IPS-15b (cell line): ENCODE results near the gene LENEP.

Source experiments
- H3K27me3 ChIP-seq: one replicate; pipeline ENCODE4 v1.6.1; 2013; ENCODE audit warnings: low read length; ENCODE audit not compliant: control insufficient read depth, insufficient read depth
- H3K36me3 ChIP-seq: one replicate; pipeline ENCODE4 v1.6.1; 2013; ENCODE audit warnings: low read length; ENCODE audit not compliant: control insufficient read depth, insufficient read depth
- H3K4me1 ChIP-seq: one replicate; pipeline ENCODE4 v1.6.1; 2013; ENCODE audit warnings: mild to moderate bottlenecking, low read length; ENCODE audit not compliant: control insufficient read depth, insufficient read depth
- H3K4me3 ChIP-seq: one replicate; pipeline ENCODE4 v1.5.1; 2013; ENCODE audit warnings: low read depth, low read length
- H3K9ac ChIP-seq: one replicate; pipeline ENCODE4 v1.6.1; 2013; ENCODE audit warnings: low read depth, mild to moderate bottlenecking, low read length
- H3K9me3 ChIP-seq: one replicate; pipeline ENCODE4 v1.6.1; 2013; ENCODE audit warnings: mild to moderate bottlenecking, low read length; ENCODE audit not compliant: control insufficient read depth, insufficient read depth

LENEP gene

DNA sequence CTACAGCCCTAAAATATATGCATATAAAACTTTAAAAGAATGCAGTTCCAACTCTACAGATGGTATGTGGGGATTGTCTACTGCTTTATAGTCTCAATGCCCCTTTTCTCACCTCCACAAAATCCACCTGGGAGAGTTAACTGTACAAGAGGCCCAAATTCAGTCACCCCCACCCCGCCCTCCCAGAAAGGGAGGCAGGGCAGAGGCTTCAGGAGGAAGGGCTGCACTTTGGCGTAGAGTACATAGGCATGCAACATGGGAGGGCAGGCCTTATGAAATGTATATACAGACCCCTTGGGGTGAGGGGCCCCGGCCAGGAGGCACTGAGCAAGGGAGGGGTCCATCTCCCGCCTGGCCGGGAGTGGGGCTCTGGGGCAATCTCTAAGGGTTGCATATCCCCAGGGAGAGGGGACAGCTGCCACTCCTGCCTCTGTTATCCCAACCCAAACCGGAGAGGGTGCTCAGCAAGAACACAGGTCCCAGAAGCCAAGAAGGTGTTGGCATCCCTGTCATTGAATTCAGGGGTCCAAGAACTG, 30.5 kb upstream of the LENEP start:
- H3K27me3 ChIP-seq = no peaks in the 10 kb centered on the region
- peak overlapping the region; percentile 78 for H3K4me3 ChIP-seq
- H3K9ac ChIP-seq = no peak overlapping the region
- H3K9me3 ChIP-seq = no peaks in the 10 kb centered on the region
- peaks cover 51% of the 10 kb centered on the region for H3K36me3 ChIP-seq
- peaks cover 5% of the 10 kb centered on the region for H3K4me1 ChIP-seq

DNA sequence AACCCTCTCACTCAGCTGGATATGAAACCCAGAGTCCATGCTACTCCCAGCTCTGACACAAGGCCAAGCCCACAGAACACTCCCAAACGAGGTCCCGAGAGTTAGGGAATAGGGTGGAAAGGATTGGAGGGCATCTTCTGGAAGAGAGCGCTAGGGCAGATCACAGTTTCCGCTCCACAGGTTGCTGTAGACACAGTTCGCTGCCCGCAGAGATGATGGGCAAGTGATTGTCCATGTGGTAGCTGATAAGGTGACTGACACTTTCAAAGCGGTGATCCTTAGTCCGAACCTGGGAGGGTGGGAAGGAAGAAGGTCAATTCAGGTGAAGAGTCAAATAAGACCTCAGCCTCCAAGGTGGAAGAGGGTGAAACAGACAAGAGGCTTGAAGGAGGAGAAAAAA, 29.7 kb upstream of the LENEP start:
- no peak overlapping the region for H3K9ac ChIP-seq
- H3K4me1 ChIP-seq = peaks cover 5% of the 10 kb centered on the region
- H3K9me3 ChIP-seq = no peaks in the 10 kb centered on the region
- H3K4me3 ChIP-seq = no peak overlapping the region
- H3K27me3 ChIP-seq = no peaks in the 10 kb centered on the region
- H3K36me3 ChIP-seq = peaks cover 52% of the 10 kb centered on the region

DNA sequence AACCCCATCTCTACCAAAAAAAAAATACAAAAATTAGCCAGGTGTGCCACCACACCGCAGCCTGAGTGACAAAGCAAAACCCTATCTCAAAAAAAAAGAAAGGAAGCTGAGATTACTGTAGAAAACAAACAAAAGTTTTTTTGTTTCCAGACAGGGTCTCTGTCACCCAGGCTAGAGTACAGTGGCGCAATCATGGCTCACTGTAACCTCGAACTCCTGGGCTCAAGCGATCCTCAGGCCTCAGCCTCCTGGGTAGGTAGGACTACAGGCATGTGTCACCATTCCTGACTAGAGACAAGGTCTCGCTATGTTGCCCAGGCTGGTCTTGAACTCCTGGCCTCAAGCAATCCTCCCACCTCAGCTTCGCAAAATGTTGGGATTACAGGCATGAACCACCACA, 29.0 kb upstream of the LENEP start:
- Histone ChIP-seq H3K27me3 (no peaks in the 10 kb centered on the region), H3K36me3 (peaks cover 47% of the 10 kb centered on the region), H3K9me3 (no peaks in the 10 kb centered on the region), H3K4me1 (peaks cover 5% of the 10 kb centered on the region), H3K4me3 (no peak overlapping the region), H3K9ac (no peak overlapping the region)

DNA sequence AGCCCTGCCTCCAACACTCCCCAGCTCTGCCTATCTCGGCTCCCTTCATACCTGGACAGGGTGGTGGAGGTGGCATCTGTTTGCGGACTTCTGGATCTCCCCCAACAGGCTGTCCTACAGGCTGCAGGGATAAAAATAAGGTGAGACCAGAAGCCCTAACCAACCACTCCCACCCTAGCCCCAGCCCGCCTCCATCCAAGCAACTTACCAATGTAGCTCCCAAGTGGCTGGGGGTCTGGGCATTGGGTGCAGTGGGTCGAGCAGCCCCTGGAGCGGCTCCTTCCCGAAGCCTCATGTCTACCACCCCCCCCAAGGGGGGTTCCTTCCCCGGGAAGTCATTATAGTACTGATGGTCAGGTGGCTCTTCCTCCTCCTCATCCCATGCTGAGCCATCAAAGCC, 27.3 kb upstream of the LENEP start:
- H3K9ac ChIP-seq = no peak overlapping the region
- H3K4me3 ChIP-seq = no peak overlapping the region
- no peaks in the 10 kb centered on the region for H3K27me3 ChIP-seq
- no peaks in the 10 kb centered on the region for H3K9me3 ChIP-seq
- peaks cover under 1% of the 10 kb centered on the region for H3K4me1 ChIP-seq
- H3K36me3 ChIP-seq = peaks cover 43% of the 10 kb centered on the region

DNA sequence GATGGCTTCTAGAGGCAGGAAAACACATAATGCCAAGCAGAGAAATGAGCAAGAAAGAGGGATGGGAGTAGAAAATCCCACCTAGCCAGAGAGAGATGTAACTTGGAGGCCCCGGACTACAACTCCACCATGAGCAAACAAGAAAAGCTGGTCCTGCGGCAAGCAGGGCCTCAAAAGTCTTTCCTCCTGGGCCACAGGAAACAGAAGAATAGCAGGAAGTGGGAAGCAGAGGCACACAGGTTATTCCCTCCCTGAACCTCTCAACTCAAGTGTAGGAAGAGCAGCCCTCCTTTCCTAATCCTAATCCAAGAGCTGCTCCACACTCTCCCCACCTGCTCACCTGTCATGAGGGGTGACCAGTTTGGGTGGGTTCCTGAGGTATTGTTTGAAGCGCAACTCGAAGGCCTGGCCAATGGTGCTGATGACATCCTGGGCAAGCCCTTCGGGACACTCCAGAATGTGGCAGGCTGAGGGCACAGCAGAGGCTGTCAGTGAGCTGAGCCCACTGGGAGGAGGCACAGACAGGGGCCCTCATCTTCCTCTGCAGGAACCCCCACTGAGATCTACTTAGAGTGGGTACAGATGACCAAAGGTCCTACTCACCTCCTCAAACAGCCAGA, 25.9 kb upstream of the LENEP start:
- H3K9ac ChIP-seq = no peak overlapping the region
- H3K36me3 ChIP-seq = peaks cover 43% of the 10 kb centered on the region
- H3K4me1 ChIP-seq = peaks cover 7% of the 10 kb centered on the region

DNA sequence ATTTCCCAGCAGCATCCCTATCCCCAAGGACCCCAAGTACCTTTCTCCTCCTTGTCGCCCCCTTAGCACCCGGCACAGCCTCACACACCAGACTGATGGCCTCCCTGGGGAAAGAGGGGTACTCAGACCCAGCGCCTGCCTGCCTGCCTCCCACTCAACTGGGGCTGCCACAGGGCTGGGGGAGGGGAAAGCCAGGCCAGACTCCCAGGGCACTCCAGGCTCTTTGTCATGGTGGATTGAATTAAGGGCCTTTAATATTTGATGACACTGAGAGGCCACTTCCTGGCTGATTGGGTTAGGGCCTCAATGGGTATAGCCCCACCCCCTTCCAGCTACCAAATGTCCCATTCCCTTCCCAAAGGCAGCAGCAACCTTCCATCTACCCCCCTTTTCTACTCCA, 24.7 kb upstream of the LENEP start:
- no peaks in the 10 kb centered on the region for H3K9me3 ChIP-seq
- H3K9ac ChIP-seq = peak overlapping the region; percentile 16
- H3K4me1 ChIP-seq = peaks cover 7% of the 10 kb centered on the region
- peaks cover 36% of the 10 kb centered on the region for H3K36me3 ChIP-seq
- peak overlapping the region; percentile 76 for H3K4me3 ChIP-seq
- H3K27me3 ChIP-seq = no peaks in the 10 kb centered on the region

More for the DNA sequence above, 25.9 kb upstream of the LENEP start:
- H3K27me3 ChIP-seq = no peaks in the 10 kb centered on the region
- no peaks in the 10 kb centered on the region for H3K9me3 ChIP-seq
- H3K4me3 ChIP-seq = no peak overlapping the region

DNA sequence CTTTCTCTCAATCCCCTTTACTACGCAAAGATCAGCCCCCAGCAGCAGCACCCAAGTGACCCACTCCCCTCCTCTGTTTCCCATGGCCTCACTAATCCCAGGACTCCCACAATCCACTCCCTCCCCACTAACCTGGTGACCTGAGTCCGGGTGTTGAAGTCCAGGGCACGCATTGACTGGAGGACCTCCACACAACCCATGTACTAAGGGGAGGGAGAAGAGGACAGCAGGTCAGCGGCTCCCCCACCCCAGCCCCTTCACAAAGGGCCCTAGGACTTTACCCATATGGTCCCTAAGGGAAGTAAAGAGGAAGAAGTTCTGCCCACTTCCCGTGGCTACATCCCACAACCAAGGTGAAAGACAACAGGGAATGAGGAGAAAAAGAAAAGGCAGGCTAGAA, 24.1 kb upstream of the LENEP start:
- Histone ChIP-seq H3K9me3 (no peaks in the 10 kb centered on the region), H3K4me3 (peak overlapping the region; percentile 76), H3K27me3 (no peaks in the 10 kb centered on the region), H3K4me1 (peaks cover 7% of the 10 kb centered on the region), H3K36me3 (peaks cover 31% of the 10 kb centered on the region), H3K9ac (peak overlapping the region; percentile 16)

DNA sequence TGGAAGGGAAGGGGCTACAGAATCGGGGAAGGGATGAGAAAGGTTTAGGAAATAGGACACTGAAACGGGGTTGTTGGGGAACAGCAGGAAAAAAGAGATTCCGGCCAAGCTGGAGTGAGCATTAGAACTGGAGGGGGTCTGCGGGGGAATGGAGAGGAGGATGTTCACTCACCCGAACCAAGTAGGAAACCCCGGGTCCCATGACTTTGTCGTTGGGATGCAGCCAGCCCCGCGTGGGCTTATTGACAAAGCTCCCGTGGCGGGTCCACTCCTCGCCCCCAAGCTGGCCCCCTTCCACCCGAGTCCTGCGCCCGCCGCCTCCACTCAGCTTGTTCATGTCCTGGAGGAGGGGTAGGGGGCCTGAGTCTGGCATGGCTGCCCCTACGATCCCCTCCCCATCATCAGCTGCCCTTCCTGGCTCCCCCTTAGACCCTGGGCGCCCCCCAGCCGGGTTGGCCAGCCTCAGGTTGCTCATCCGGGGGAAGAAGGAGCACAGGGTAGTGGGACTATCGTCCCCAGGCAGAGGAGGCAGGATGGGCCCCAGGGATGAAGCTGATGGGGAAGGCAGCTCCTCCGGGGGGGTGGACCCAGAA, 23.4 kb upstream of the LENEP start:
- Histone ChIP-seq H3K9me3 (no peaks in the 10 kb centered on the region), H3K4me3 (peak overlapping the region; percentile 76), H3K4me1 (peaks cover 7% of the 10 kb centered on the region), H3K9ac (peak overlapping the region; percentile 28), H3K27me3 (no peaks in the 10 kb centered on the region), H3K36me3 (peaks cover 31% of the 10 kb centered on the region)

DNA sequence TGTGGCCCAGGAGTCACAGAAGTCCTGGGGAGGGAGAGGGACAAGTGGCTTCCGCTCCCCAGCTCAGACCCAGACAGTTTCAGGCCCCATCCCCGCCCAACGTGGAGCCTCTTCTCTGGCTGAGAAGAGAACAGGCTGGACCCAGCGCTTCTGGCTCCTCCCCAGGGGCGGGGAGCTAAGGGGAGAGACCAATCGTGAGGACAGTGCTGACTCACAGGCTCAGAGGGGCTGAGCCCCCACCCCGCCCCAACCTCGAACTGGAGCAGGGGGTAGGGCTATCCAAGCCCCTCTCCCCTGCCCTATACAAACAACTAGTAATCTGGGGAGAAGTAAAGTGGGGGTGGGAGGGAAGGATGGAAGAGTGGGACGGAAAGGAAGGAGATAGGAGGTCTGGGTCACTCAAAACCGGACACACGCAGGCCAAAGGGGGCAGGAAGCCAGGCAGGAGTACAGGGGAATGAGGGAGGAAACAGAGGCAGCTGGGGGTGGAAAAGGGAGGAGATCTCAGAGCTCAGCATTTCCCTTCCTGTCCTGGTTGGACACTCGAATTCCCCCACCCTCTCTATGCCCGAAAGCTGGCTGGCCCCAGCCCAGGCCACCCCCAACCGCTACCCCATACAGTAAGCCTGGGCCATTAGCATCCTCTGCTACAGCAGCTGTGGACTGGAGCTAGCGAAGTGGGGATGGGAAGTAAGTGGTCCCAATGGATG, 22.6 kb upstream of the LENEP start, which contains the start of gene SHC1:
TSS of gene SHC1 (minus strand) at position 117 of the 710 bp plus-strand sequence. CDS start 221 bp downstream, outside the sequence.
- Histone ChIP-seq H3K4me3 (peak within 1 kb of the TSS; percentile 76), H3K9ac (peak within 1 kb of the TSS; percentile 56), H3K9me3 (no peaks in the 10 kb centered on the region), H3K36me3 (peaks cover 24% of the 10 kb centered on the region), H3K4me1 (peaks cover 7% of the 10 kb centered on the region), H3K27me3 (no peaks in the 10 kb centered on the region)

DNA sequence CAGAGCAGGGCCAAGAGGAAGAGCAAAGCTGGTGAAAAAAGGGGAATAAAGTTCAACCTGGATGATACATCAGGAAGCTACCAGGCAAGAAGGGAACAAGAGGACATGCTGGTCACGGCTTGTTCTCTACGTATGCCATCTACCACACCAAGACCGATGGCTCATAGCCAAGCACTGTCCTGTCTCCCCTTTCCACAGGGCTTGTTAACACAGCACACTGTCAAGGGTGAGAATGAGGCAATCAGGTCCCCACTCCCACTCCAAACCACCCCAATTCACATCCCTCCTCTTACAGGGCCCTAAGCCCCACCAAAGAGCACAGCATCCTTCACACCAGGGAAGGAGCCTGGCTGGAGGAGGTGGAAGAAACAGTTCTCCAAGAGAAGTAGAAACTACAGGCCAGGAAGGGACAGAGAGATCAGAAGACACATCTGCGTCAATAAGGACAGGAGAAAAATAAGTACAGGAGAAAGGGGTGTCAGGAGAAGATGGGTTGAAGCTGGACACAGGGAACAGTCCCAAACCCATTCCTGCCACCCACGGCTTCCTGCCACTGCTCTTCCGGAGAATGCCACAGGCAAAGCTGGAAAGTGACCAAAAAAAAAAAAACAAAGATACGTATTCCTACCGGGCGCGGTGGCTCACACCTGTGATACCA, 21.9 kb upstream of the LENEP start:
- Histone ChIP-seq H3K4me3 (peak overlapping the region; percentile 76), H3K4me1 (peaks cover 9% of the 10 kb centered on the region), H3K9ac (peak overlapping the region; percentile 56), H3K27me3 (no peaks in the 10 kb centered on the region), H3K36me3 (peaks cover 19% of the 10 kb centered on the region), H3K9me3 (no peaks in the 10 kb centered on the region)

DNA sequence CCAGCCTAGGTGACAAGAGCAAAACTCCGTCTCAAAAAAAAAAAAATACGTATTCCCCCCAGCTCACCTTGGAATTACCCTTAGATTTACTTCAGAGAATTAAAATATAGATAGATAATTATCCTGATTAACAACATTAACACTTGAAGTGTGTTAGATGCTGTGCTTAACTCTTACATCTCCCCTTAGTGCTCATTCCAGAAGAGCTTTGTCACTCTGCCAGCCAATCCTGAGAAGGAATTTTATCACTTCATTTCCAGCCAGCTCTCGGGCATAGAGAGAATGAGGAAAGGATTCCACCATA, 21.2 kb upstream of the LENEP start:
- H3K9ac ChIP-seq = no peak overlapping the region

More for the DNA sequence above, 21.2 kb upstream of the LENEP start:
- Histone ChIP-seq H3K36me3 (peaks cover 12% of the 10 kb centered on the region), H3K9me3 (no peaks in the 10 kb centered on the region), H3K4me3 (peak overlapping the region; percentile 31), H3K4me1 (peaks cover 13% of the 10 kb centered on the region), H3K27me3 (no peaks in the 10 kb centered on the region)
